Measurements from ENCODE around the gene CDX1.

GRCh38 chr5:150119421-150120061, 47.0 kb upstream of the CDX1 start:
- TF ChIP-seq CTCF (IDR thresholded peaks at IDR 0.05) (no peak), POLR2A (IDR thresholded peaks at IDR 0.05) (no peak)
